ENCODE results near the gene MESP2. TPM values are rescaled to one million over a fixed set of nuclear protein-coding genes. Genes with fewer than 3 reads are reported as not detected.

Gene MESP2
- total and polyA plus RNA-seq, 2 of the 13 experiments (the other 11 are each of a cell fraction or from before 2014, with no cell fraction given) = not detected

DNA sequence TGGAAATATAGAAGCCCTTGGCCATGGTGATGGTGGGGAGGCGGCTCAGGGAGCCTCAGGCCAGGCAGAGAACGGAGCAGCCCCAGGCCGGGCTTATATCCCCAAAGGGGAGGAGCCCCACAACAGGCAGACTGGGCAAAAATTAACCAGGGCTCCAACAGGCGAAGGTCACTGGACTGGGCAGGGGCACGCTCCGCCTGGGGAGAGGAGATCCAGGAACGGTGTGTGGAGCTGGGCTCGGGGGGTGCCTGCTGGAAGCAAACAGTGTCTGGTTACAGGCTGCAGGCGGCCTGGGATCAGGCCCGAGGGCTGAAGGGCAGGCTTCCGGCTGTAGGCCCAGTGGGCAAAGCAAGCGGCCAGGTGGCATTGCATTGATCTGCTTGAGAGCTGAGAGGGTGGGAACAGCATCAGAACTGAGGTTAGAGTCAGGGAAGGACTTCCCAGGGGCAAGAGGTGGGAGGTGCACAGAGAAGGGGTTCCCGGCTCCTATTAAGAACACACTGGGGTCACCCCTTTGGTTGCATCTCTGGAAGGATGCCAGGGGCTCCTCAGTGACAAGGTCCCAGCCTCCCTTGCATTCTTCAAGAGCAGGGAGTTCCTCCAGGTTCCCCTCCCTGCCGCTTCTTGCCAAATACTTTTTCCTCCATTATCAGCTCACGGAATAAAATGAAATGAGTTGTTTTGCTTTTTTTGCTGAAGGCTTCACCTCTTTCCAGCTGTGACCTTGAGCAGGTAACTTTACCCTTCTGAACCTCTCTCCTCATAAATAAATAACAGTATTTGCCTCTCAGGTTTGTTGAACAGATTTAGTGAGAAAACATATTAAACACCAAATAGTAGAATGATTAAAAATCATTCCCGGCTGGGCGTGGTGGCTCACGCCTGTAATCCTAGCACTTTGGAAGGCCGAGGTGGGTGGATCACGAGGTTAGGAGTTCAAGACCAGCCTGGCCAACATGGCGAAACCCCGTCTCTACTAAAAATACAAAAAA is 30.7 kb downstream of the MESP2 start (continued):
- TF ChIP-seq, protein P1, sequence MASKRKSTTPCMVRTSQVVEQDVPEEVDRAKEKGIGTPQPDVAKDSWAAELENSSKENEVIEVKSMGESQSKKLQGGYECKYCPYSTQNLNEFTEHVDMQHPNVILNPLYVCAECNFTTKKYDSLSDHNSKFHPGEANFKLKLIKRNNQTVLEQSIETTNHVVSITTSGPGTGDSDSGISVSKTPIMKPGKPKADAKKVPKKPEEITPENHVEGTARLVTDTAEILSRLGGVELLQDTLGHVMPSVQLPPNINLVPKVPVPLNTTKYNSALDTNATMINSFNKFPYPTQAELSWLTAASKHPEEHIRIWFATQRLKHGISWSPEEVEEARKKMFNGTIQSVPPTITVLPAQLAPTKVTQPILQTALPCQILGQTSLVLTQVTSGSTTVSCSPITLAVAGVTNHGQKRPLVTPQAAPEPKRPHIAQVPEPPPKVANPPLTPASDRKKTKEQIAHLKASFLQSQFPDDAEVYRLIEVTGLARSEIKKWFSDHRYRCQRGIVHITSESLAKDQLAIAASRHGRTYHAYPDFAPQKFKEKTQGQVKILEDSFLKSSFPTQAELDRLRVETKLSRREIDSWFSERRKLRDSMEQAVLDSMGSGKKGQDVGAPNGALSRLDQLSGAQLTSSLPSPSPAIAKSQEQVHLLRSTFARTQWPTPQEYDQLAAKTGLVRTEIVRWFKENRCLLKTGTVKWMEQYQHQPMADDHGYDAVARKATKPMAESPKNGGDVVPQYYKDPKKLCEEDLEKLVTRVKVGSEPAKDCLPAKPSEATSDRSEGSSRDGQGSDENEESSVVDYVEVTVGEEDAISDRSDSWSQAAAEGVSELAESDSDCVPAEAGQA (IDR thresholded peaks at IDR 0.05; ENCODE audit: low read depth) = 0 out of 2 replicates have a peak, but pooled peaks have one; percentile 55
- TF ChIP-seq, protein P1 (CRISPR knock-in tag; IDR thresholded peaks at IDR 0.05; ENCODE audit: borderline replicate concordance) = no peak; the same call in 1 of the 2 replicates
- TF ChIP-seq RXRB (CRISPR knock-in tag; IDR thresholded peaks at IDR 0.05; ENCODE audit: borderline replicate concordance) = peak; percentile 85; the same call in 1 of the 2 replicates
- TF ChIP-seq, protein P2, sequence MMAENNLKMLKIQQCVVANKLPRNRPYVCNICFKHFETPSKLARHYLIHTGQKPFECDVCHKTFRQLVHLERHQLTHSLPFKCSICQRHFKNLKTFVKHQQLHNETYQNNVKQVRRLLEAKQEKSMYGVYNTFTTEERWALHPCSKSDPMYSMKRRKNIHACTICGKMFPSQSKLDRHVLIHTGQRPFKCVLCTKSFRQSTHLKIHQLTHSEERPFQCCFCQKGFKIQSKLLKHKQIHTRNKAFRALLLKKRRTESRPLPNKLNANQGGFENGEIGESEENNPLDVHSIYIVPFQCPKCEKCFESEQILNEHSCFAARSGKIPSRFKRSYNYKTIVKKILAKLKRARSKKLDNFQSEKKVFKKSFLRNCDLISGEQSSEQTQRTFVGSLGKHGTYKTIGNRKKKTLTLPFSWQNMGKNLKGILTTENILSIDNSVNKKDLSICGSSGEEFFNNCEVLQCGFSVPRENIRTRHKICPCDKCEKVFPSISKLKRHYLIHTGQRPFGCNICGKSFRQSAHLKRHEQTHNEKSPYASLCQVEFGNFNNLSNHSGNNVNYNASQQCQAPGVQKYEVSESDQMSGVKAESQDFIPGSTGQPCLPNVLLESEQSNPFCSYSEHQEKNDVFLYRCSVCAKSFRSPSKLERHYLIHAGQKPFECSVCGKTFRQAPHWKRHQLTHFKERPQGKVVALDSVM (CRISPR knock-in tag; IDR thresholded peaks at IDR 0.05) = 0 out of 2 replicates have a peak, but pooled peaks have one; percentile 34
- no peak for TF ChIP-seq ZSCAN12 (CRISPR knock-in tag; IDR thresholded peaks at IDR 0.05)
- TF ChIP-seq SMARCE1 (IDR thresholded peaks at IDR 0.05; ENCODE audit: borderline replicate concordance) = no peak
- TF ChIP-seq KLF6 (CRISPR knock-in tag; IDR thresholded peaks at IDR 0.05) = 0 out of 2 replicates have a peak, but pooled peaks have one; percentile 53
- TF ChIP-seq HIC2 (CRISPR knock-in tag; IDR thresholded peaks at IDR 0.05; ENCODE audit: low read depth) = peak; percentile 100
- TF ChIP-seq RARA (CRISPR knock-in tag; IDR thresholded peaks at IDR 0.05) = peak; percentile 86
- TF ChIP-seq KLF11 (CRISPR knock-in tag; IDR thresholded peaks at IDR 0.05) = no peak
- TF ChIP-seq FOXA1 (IDR thresholded peaks at IDR 0.05) = no peak
- TF ChIP-seq FOXA1 (CRISPR knock-in tag; IDR thresholded peaks at IDR 0.05) = peak; percentile 8; the same call in 1 of the 2 replicates
- TF ChIP-seq ATF2 (CRISPR knock-in tag; IDR thresholded peaks at IDR 0.05) = 0 out of 2 replicates have a peak, but pooled peaks have one; percentile 53
- peak; percentile 64; the same call in 1 of the 2 replicates for TF ChIP-seq ZSCAN9 (CRISPR knock-in tag; IDR thresholded peaks at IDR 0.05; ENCODE audit: borderline replicate concordance)
- no peak; the same call in 1 of the 2 replicates for TF ChIP-seq NFYB (CRISPR knock-in tag; IDR thresholded peaks at IDR 0.05)
- TF ChIP-seq, protein P3, sequence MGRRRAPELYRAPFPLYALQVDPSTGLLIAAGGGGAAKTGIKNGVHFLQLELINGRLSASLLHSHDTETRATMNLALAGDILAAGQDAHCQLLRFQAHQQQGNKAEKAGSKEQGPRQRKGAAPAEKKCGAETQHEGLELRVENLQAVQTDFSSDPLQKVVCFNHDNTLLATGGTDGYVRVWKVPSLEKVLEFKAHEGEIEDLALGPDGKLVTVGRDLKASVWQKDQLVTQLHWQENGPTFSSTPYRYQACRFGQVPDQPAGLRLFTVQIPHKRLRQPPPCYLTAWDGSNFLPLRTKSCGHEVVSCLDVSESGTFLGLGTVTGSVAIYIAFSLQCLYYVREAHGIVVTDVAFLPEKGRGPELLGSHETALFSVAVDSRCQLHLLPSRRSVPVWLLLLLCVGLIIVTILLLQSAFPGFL (CRISPR knock-in tag; IDR thresholded peaks at IDR 0.05) = no peak
